OCI-LY1 (cell line): ENCODE measurements around the gene CRISPLD2.

Source experiments
- H2AFZ ChIP-seq: fragments of 200-600 bp; sonication (generic), shearing (Covaris generic); 2 replicates; pipeline ENCODE4 v1.6.0; 2014; ENCODE audit warnings: antibody characterized with exemption, mild to moderate bottlenecking, low read length
- H3F3A ChIP-seq: fragments of 200-600 bp; sonication (generic), shearing (Covaris generic); 2 replicates; pipeline ENCODE4 v1.6.0; 2014; ENCODE audit warnings: mild to moderate bottlenecking, antibody characterized with exemption, low read length, moderate library complexity; ENCODE audit not compliant: insufficient read depth
- H3K27ac ChIP-seq: fragments of 200-600 bp; sonication (generic); 2 replicates; pipeline ENCODE4 v1.5.1; 2014; ENCODE audit warnings: low read length, mixed run types, mild to moderate bottlenecking, low read depth; ENCODE audit not compliant: poor library complexity, severe bottlenecking
- H3K27me3 ChIP-seq: fragments of 200-600 bp; sonication (generic); 2 replicates; pipeline ENCODE4 v1.6.0; 2014; ENCODE audit warnings: antibody characterized with exemption, mild to moderate bottlenecking, low read length, moderate library complexity; ENCODE audit not compliant: insufficient read depth
- H3K36me3 ChIP-seq: fragments of 200-600 bp; sonication (generic); 2 replicates; pipeline ENCODE4 v1.6.1; 2014; ENCODE audit warnings: mild to moderate bottlenecking, antibody characterized with exemption, low read length, moderate library complexity, mixed read lengths; ENCODE audit not compliant: insufficient read depth
- H3K4me1 ChIP-seq: fragments of 200-600 bp; sonication (generic); 2 replicates; pipeline ENCODE4 v1.5.1; 2014; ENCODE audit warnings: mild to moderate bottlenecking, low read length, moderate library complexity; ENCODE audit not compliant: insufficient read depth, severe bottlenecking
- H3K4me2 ChIP-seq: fragments of 200-600 bp; sonication (generic), shearing (Covaris generic); 2 replicates; pipeline ENCODE4 v1.6.1; 2014; ENCODE audit warnings: low read length
- H3K4me3 ChIP-seq: fragments of 200-600 bp; sonication (generic); 2 replicates; pipeline ENCODE4 v1.5.1; 2014; ENCODE audit warnings: low read length, low read depth, mild to moderate bottlenecking, mixed read lengths; ENCODE audit not compliant: poor library complexity, severe bottlenecking
- H3K79me2 ChIP-seq: fragments of 200-600 bp; shearing (Covaris generic); 2 replicates; pipeline ENCODE4 v1.6.1; 2016; ENCODE audit warnings: mixed run types, low read length, mixed read lengths; ENCODE audit not compliant: insufficient read depth
- H3K9ac ChIP-seq: fragments of 200-600 bp; sonication (generic), shearing (Covaris generic); 2 replicates; pipeline ENCODE4 v1.6.1; 2014; ENCODE audit warnings: mild to moderate bottlenecking, low read length, mixed read lengths
- H3K9me2 ChIP-seq: fragments of 200-600 bp; sonication (generic), shearing (Covaris generic); 2 replicates; pipeline ENCODE4 v1.6.1; 2014; ENCODE audit warnings: low read depth, mild to moderate bottlenecking, low read length, mixed read lengths
- H3K9me3 ChIP-seq: fragments of 200-600 bp; shearing (Covaris generic); 2 replicates; pipeline ENCODE4 v1.6.1; 2014; ENCODE audit warnings: low read length, mixed read lengths
- H4K20me1 ChIP-seq: fragments of 200-600 bp; sonication (generic), shearing (Covaris generic); 2 replicates; pipeline ENCODE4 v1.6.0; 2016; ENCODE audit warnings: mild to moderate bottlenecking, low read length; ENCODE audit not compliant: insufficient read depth
- CTCF ChIP-seq: fragments of 200-600 bp; sonication (generic), shearing (Covaris generic); IDR thresholded peaks from 2 replicates; pipeline ENCODE4 v1.5.1; 2017; ENCODE audit warnings: mild to moderate bottlenecking, antibody characterized with exemption, low read length, moderate library complexity, mixed read lengths
- EZH2 ChIP-seq: fragments of 200-600 bp; sonication (generic), shearing (Covaris generic); IDR thresholded peaks from 2 replicates; pipeline ENCODE4 v1.8.0; 2017; ENCODE audit warnings: borderline replicate concordance, mixed run types, mild to moderate bottlenecking, antibody characterized with exemption, low read length, moderate library complexity, mixed read lengths

CRISPLD2 gene

GRCh38 chr16:84881702-84882521, 62.1 kb downstream of the CRISPLD2 start:
- H3K79me2 ChIP-seq, result no peaks in the 10 kb centered on the region
- H2AFZ ChIP-seq, result no peak overlapping the region
- no peaks in the 10 kb centered on the region for H3K9me2 ChIP-seq
- H4K20me1 ChIP-seq, result no peaks in the 10 kb centered on the region
- H3K27me3 ChIP-seq, result peaks cover 12% of the 10 kb centered on the region; the same call in 1 of the 2 replicates
- no peaks in the 10 kb centered on the region for H3K36me3 ChIP-seq
- H3F3A ChIP-seq, result no peaks in the 10 kb centered on the region
- H3K9me3 ChIP-seq, result 0 out of 2 replicates have a peak, but pooled peaks cover 2% of the 10 kb centered on the region
- H3K4me3 ChIP-seq, result no peak overlapping the region
- H3K4me1 ChIP-seq, result no peaks in the 10 kb centered on the region
- no peak overlapping the region for H3K4me2 ChIP-seq
- TF ChIP-seq CTCF (no peak), EZH2 (no peak)
- H3K9ac ChIP-seq, result no peak overlapping the region
- no peak overlapping the region for H3K27ac ChIP-seq

- Histone ChIP-seq H3K4me3 (no peak overlapping the region), H3K4me2 (no peak overlapping the region), H4K20me1 (no peaks in the 10 kb centered on the region), H3K9ac (no peak overlapping the region), H3K4me1 (no peaks in the 10 kb centered on the region), H3F3A (no peaks in the 10 kb centered on the region), H3K9me2 (no peaks in the 10 kb centered on the region), H3K27me3 (peaks cover 17% of the 10 kb centered on the region; the same call in 1 of the 2 replicates), H3K36me3 (no peaks in the 10 kb centered on the region), H3K9me3 (0 out of 2 replicates have a peak, but pooled peaks cover 2% of the 10 kb centered on the region), H3K27ac (no peak overlapping the region), H3K79me2 (no peaks in the 10 kb centered on the region), H2AFZ (no peak overlapping the region)
- TF ChIP-seq CTCF (no peak), EZH2 (no peak)
Observed at GRCh38 chr16:84883301-84883700, 63.5 kb downstream of the CRISPLD2 start.

- no peaks in the 10 kb centered on the region for H3K79me2 ChIP-seq
- H2AFZ ChIP-seq, result no peak overlapping the region
- H3K9me2 ChIP-seq, result no peaks in the 10 kb centered on the region
- H3K4me2 ChIP-seq, result no peak overlapping the region
- no peaks in the 10 kb centered on the region for H4K20me1 ChIP-seq
- H3K27ac ChIP-seq, result no peak overlapping the region
- H3K36me3 ChIP-seq, result no peaks in the 10 kb centered on the region
- H3K27me3 ChIP-seq, result peaks cover 26% of the 10 kb centered on the region; the same call in 1 of the 2 replicates
- no peak overlapping the region for H3K9ac ChIP-seq
- TF ChIP-seq CTCF (no peak), EZH2 (no peak)
- no peaks in the 10 kb centered on the region for H3K4me1 ChIP-seq
- H3F3A ChIP-seq, result no peaks in the 10 kb centered on the region
- 0 out of 2 replicates have a peak, but pooled peaks cover 2% of the 10 kb centered on the region for H3K9me3 ChIP-seq
- H3K4me3 ChIP-seq, result no peak overlapping the region
Observed at GRCh38 chr16:84884246-84884595, 64.4 kb downstream of the CRISPLD2 start.
